NCI-H524 (cell line): Measurements from ENCODE around the gene TIMM21.

Experiments used
- DNase-seq, 2 experiments: peaks; one replicate each; lab custom pipeline; 2025; lab: John Stamatoyannopoulos, UW

TIMM21 gene

DNA sequence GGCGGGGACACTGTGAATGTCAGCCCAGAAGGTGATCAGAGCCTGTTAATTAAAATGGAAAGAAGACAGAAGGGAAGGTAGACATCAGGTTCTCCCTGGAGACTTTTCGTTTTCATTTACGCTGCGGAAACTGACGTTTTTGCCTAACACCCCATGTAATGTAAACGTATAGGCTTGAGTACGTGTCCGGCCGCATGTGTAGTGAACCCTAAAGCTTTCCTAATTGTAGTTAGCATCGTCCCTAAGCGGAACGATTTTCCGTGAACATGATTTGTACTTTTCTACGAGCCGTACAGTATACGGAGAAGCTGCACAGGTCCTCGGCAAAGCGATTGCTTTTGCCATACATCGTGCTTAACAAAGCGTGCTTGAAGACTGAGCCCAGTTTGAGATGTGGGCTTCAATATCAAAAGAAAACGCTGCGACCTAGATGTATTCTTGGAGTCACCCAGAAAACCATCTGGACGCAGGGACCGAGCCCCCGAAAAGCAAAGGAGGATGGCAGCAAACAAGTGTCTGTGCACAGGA, 284 bp downstream of the TIMM21 start:
- DNase-seq: no peak

DNA sequence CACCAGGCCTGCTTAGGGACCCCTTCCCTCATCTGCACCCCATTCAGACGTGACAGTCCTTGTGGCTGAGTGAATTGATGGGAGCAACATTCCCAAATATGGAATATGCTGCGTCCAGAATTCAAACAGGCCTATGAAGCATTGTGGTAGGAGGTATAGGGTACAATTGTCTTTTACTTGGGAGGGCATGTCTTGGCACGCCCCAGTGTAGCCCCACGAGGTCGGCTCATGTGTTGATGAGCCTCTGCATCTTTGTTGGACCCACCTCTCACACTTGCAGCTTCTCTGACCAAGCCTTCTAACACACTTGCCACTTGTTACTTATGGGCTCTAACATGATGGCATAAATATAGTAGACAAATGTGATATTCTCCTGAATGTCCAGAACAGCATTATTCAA, 1.6 kb downstream of the TIMM21 start:
- DNase-seq: no peak

DNA sequence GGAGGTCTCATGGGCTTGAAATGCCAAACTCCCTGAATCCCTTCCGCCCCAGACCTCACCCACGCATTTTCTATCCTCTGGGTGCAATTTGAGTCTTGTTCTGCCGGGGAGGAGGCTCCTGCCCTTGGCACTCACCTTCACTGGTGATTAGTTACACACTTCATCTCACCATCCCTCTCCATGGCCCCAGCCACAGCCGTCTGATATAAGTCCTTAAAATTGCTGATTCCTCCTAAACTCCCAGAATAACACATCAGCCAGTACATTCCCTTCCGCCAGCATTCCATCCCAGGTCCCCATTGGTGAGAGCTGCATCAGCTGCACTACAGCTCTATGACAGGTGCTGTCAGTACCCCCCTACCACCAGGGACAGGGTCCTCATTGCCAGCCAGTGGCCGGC, 3.9 kb downstream of the TIMM21 start:
- DNase-seq: no peak

DNA sequence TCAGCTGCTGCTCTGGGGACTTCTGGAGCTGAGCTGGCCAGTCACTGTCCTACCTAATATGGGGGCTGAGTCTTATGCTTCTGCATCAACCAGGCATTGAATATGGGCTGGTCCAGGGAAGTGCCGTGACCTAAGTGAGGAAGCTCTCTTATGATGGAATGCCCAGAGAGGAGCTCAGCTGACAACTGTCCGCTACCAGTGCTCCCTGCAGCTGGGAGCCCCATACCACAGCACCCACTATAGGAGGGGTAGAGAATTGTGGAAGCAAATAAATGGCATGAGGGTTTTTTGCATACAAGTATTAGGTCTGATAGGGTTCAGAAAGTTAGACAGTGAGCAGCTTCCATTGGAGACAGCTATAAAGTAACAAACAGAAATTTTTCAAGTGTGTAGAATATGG, 4.5 kb downstream of the TIMM21 start:
- no peak for DNase-seq

DNA sequence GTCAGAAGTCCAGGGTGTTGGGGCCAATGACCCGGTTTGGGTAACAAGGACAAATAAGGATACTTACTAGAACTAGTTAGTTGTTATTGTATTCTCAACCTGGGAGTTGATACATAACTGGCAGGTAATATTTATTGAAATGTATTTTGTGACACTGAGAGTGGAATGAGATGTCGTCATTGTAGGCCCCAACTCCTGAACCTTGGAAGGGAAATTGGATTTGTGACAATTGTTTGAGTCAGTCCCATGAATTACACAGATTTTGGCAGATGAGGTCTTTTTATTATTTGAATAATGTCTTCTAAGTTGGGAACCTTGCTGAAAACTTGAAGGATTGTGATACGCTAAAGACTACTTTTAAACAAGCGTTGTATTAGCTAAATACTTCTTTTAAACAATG, 5.1 kb downstream of the TIMM21 start:
- DNase-seq: no peak

DNA sequence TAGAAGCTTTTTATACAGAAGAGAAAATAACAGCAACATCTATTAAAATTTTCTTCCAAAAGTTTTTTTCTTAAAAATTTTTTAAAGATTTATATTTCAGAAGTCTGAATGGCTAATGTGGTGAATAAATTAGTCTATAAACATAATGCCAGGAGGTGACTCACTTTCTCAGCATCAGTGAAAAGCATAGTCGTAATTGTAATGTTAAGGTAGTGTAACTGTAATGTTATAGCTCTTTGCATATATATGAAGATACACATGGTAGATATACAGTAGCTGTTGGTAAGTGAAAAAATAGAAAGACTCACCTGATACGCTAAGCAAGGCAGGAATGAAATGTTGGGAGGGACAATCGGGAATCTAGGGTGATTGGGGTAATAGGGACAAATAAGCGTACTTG, 5.5 kb downstream of the TIMM21 start:
- no peak for DNase-seq

DNA sequence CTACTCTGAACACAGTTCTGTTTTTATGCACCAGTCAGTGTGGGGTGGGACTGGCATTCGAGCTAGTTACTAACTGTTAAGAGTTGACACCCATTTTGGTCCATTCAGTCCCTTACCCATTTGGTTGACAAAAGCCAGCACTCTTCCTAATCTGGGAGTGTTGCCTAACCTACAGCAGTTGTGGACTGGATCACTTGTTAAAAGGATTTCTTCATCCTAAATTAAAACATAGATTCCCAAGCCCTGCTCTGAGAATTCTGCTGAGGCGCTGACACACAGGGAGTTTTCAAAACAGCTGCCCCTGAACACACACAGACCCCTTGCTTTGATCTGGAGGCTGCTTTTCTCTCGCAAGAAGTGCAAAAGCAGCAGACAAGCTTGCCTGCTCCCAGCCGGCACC, 6.4 kb downstream of the TIMM21 start:
- no peak for DNase-seq

DNA sequence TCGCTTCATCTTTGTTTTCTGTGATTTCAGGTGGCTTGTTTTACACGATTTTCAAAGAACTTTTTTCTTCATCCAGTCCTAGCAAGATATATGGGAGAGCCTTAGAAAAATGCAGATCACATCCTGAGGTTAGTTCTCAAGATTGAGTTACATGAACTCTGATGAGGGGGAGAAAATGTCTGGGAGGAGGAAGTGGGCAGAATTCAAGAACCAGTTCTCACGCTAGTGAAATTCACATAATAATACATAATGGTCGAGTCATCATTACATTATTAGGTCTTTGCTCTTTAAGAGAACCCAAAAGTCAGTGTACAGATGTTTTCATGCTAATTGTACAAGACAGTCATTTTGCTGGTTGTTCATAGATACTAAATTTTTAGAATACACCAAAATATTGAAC, 7.0 kb downstream of the TIMM21 start:
- no peak for DNase-seq

DNA sequence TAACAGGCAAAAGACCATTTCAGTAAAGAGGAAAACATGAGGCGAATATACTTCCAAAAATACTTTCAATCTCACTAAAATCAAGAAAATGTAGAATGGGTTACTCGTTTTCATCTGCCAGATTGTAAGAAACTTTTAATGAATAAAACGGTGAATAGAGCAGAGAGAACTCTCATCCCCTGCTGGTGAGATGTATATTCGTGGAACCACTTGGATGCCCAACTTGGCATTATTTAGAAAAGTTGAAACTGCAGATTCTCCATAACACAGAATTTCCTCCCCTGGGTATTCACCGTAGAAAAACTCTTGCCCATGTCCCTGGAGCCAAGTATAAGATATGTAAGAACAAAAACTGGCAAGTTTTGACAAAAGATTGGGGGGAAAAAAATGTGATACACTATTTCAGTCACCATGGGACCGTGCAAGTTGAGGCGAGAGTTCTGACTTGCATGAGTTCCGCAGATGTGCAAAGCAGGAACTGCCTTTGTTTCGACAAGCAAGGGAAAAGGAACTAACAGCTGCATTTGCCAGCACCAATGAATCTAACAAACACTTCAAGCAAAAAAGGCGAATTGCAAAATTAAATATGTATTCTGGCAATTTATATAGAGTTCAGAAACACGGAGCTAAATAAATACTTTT, 14.8 kb downstream of the TIMM21 start:
- no peak for DNase-seq

DNA sequence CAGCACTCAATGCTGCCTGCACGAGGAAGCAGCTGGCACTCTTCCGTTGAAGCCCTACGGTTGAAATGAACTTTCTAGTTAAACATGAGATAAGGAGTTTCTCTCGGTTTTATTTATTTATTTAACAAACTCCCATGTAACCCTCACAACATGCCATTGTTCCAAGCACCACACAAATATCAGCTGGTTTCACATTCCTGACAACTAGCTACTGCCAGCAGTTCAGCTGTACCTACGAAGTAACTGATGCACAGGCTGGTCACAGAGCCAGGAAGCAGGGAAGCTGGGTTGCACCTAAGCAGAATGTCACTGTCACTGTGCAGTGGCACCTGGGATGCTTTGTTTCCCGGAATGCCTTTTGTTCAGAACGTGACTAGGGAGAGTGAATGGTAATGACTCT, 18.1 kb downstream of the TIMM21 start:
- no peak for DNase-seq

DNA sequence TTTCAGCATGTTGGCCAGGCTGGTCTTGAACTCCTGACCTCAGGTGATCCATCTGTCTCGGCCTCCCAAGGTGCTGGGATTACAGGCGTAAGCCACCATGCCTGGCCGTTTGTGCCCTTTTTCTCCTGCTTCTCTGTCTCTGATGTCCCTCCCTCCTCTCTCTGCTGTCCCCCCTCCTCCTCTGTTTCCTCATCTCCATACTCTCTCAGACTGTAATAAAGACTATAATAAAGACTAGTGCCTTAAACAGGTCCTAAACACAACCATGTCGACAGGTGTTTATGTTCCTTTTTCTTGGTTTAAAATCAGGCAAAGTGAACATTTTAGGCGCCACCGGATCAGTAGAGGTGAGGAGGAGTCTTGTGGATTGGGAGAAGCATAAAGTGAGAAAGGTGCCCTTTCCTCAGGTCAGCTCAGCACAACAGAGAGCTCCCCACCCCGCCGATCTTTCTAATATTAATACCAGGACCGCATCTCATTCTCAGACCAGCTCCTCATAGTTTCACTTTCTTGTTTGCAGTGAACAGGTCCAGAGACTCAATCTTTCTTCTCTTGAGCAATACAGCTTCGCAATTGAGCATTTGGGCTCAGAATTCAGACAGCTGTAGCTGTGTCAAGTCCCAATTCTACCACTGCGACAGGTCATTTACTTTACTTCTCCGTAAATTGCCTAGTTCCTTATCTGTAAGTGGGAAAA, 23.7 kb downstream of the TIMM21 start:
- no peak for DNase-seq

DNA sequence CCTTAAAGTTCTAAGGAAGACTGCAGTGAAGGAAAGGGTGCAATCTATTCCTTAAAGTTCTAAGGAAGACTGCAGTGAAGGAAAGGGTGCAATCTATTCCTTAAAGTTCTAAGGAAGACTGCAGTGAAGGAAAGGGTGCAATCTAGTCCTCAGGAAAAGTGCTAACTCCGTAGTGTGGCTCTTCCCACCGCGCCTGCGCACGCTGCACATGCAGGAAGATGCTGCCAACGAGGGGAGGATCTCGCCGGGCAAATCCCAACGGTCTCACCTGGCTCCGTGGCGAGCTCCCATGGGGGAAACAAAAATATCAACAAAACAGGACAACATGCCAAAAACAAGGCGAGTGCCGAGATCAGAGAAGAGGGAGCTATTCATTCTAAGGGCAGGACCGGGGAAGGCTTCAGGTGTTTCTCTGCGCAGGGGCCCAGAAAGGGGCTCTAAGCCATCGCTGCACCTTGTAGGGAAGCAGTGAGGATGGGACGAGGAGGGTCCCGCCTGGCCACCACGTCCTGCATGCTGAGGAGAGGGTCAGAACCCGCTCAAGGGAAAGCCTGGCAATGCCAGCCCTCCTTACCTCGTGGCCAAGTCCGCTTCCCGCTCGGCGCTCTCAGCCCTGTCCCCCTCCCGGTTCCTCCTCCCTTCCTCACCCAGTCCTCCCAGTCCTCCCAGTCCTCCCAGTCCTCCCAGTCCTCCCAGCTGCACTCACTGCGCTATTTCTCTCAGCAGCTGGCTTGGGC, 24.5 kb downstream of the TIMM21 start:
- DNase-seq: peak in 1 of 2 experiments; percentile 8

DNA sequence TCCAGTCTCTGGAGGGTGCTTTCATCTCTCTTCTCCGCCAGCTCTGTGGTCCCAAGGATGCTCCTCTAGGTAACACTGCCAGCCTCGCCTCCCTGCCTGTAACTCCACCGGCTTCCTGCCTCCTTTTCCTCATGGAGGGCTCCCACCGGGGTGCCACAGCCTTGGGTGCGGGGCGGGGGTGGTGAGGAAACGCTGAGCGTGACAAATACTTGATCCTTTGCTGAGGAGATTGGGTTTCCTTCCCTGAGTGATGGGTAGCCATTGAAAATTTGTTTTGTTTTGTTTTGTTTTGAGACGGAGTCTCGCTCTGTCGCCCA, 25.1 kb downstream of the TIMM21 start:
- DNase-seq: no peak

DNA sequence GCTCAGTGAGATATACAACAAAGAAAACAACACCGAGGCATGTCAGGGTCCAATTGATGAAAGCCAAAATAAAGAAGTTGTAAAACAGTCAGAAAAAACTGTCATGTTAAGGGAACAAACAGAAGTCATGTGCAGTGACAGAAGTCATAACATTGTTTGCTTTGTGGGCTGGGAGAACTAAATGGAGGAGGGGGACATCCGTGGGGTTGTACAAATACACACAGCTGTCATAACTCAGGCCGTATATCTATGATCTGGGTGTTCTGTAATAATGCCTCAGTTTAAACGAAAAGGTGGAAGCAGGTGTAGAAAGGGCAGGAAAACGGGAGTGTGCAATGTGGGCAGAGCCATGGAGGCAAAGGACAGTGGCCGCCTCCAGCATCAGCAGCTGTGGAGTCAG, 27.3 kb downstream of the TIMM21 start:
- no peak for DNase-seq

DNA sequence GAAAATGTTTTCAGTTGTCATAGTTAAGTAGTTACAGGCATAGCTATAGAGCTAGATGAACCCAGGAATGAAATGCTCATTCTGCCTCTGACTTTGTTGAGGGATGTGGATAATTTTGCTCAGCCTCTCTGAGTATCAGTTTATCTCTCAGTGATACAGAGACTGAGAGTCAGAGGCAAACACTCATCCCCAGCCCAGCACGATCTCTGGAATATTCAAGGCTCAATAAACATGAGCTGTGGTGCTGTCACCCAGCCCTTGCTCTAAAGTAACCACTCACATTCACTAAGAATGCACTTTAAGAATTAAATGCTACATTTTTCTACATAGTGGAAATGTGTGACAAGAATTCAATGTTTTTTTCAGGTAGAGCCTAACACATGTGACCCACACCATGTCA, 30.6 kb downstream of the TIMM21 start:
- DNase-seq: no peak

DNA sequence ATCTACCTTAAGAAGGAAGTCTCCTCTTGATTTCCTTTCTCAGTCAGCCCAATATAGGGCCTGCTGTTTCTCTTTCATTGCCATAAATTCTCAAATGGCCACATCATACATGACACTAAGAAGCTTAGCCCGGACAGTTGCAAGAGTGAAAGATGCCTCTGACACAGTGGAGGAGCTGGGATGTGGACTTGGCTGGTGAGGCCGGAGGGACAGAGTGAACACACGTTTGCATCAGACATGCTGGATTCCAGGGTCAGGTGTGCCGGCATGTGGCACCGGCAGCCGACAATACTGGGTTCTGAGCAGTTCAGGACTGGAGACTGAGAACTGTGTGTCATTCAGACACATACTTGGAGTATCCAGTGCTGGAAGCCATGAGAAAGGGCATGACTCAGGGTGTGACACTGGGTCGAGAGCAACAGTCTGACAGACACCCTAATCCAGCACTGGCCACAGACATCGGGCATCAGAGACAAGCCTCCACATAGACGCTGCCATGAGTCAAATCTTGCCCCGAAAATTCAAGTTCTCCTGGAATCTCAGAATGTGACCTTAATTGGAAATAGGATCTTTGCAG, 31.4 kb downstream of the TIMM21 start:
- no peak for DNase-seq

DNA sequence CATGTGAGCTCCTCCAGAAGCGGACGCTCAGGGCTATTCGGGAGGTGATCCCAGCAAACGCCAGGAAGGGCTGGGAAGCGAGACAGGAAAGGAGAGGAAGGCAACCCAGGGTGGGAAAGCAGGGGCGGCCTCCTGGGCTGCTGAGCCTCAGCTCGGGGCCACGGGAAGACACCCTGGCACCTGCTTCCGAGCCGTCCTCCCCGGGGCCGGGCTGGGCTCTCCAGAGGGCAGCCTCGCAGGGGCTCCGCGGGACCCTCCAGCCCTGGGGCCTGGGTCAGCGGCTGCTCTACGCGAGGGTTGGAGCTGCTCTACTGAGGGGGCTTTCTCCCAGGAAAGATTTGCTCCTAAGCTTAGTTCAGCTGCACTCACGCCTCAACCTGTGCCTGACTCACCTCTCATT, 34.0 kb downstream of the TIMM21 start:
- no peak for DNase-seq

DNA sequence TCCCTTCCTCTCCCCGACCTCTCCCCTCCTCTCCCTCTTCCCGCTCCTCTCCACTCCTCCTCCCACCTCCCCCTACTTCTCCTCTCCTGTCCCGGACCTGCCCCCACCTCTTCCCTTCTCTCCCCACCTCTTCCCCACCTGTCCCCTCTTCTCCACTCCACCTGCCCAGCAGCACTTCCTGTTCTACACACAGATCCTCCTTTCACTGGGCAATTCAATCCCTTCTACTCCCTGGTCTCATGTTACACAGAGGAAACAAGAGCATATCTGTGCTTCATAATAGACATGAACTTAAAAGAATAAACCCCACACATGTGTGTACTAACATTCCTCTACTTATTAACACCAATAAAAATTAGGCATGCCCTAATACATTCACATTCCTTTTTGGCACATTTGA, 34.8 kb downstream of the TIMM21 start:
- no peak for DNase-seq

DNA sequence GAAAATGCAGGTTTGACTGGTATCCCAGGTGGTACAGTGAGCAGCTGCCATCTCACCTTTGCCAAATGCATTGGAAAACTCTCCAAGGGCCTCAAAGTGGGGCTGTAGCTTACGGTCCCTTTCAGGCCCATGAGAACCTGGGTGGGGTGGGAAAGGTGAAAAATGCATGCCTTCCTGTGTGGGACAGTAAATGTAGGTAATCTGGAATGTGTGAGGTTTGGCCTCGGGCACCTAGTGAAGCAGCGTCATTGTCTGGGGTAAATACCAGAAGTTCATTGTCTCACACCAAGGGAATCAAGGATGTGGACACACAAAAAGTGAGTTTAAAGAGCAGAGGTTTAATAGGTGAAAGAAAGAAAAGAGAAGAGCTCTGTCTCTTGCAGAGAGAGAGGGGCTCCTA, 36.6 kb downstream of the TIMM21 start:
- no peak for DNase-seq

DNA sequence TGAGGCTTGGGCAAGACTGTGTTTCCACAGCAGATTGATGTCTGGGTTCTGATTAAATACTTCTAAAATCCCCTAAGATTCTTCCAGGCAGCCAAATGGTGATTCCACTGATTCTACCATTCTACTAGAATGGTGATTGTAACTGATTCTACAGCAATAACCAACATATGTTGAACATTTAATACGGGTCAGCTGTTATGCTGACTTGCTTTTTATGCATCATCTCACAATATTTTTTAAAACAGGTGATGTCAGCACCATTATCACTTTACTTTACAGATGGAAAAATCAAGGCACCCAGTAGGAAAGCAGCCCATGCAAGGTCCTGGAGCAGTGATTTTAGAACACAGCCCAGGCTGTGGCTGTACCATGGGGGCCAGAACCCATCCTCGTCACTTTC, 37.5 kb downstream of the TIMM21 start:
- DNase-seq: no peak

DNA sequence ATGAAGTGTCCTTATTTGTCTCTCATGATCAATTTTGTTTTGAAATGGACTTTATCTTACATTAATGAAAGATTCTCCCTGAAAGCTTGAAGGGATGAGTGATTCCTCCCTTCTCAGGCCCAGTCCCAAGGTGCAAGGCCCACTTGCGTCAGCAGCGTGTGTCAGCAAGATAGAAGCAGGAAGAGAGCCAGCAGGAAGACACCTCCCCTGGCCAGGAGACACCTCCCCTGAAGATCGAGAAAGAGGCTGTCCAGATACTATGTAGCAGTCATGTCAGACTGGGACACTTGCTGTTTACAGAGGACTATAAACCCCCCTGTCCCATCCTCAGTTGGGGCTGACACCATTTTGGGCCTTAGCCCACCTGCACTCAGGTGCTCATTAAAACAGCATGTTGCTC, 38.3 kb downstream of the TIMM21 start:
- DNase-seq: no peak

DNA sequence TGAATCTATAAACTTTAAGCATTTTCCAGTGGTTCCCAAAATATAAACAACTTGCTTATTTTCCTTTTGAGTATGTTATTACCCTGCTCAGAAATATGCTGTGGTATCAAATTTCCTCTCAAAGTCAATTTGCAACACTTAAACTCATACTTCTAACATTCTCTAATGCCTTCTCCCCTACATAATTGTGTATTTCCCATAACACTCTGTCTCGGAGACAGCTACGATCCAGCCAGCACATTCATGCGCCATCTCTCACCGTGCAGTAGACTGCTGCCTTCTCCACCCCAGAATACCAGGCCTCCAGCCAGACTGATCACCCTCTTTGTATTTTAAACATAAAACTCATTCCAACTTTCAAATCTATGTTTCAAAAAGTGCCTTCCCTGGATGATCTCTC, 41.8 kb downstream of the TIMM21 start:
- peak in 1 of 2 experiments; percentile 21 for DNase-seq

DNA sequence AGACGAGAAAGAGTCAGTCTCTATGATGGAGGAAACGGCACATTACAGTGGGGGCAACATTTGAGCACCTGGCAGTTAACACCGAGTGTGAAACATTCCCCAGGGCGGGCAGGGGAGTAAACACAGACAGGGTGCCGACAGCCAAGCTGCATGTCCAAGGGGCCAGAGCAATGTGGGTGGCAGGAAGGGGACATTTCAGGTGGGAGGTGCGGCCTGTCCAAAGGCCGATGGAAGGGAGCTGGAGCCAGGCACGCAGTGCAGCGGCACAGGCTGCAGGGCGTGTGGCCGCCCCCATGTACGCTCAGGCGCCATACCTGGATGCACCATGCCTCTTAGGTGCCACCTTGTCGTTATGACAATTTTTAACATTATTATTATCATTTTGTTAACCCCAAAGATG, 43.3 kb downstream of the TIMM21 start:
- DNase-seq: no peak
